ENCODE results near the gene PDZD2.

DNA sequence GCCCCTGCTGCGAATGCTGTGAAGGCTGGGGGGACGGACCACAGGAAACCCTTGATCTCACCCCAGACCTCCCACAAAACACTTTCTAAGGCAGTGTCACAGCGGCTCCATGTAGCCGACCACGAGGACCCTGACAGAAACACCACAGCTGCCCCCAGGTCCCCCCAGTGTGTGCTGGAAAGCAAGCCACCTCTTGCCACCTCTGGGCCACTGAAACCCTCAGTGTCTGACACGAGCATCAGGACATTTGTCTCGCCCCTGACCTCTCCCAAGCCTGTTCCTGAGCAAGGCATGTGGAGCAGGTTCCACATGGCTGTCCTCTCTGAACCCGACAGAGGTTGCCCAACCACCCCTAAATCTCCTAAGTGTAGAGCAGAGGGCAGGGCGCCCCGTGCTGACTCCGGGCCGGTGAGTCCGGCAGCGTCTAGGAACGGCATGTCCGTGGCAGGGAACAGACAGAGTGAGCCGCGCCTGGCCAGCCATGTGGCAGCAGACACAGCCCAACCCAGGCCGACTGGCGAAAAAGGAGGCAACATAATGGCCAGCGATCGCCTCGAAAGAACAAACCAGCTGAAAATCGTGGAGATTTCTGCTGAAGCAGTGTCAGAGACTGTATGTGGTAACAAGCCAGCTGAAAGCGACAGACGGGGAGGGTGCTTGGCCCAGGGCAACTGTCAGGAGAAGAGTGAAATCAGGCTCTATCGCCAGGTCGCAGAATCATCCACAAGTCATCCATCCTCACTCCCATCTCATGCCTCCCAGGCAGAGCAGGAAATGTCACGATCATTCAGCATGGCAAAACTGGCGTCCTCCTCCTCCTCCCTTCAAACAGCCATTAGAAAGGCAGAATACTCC, 450.4 kb downstream of the PDZD2 start:
- TF ChIP-seq POLR2A (IDR thresholded peaks at IDR 0.05; ENCODE audit: low read length) (no peak), GATA1 (IDR thresholded peaks at IDR 0.05; ENCODE audit: low read depth, low read length) (no peak)
